Activated CD4-positive, alpha-beta memory T cell treated with anti-CD3 and anti-CD28 coated beads, Interleukin-2, amount 10 ng/mL, durations not matched to agents 7 days and 5 days (primary cell): ENCODE measurements around the gene NPC1. TPM values are rescaled to one million over a fixed set of nuclear protein-coding genes. Genes with fewer than 3 reads are reported as not detected.
"Not testable (repeated sequence)": the region's sequence is repeated elsewhere in the genome, so short reads cannot be mapped to it uniquely, and the experiment has no call there.

Experiments
- CTCF ChIA-PET: fragments of 350-600 bp; sonication (Branson Sonifier 250); formaldehyde crosslinking; loops from one replicate; lab custom pipeline; 2021; ENCODE audit warnings: antibody characterized with exemption, inconsistent platforms; lab: Charles Lee
- POLR2A ChIA-PET: fragments of 350-600 bp; sonication (Branson Sonifier 250); formaldehyde crosslinking; loops from one replicate; lab custom pipeline; 2021; ENCODE audit warnings: antibody characterized with exemption; lab: Charles Lee
- DNase-seq: peaks from one replicate; pipeline ENCODE4 v3.0.0-alpha.2; 2020
- H3K27ac Mint-ChIP-seq: one replicate; pipeline ENCODE4 v1.8.0; 2021; ENCODE audit warnings: mild to moderate bottlenecking, mixed read lengths
- H3K27me3 Mint-ChIP-seq: one replicate; pipeline ENCODE4 v1.8.0; 2021; ENCODE audit warnings: mixed read lengths
- H3K36me3 Mint-ChIP-seq: one replicate; pipeline ENCODE4 v1.8.0; 2021; ENCODE audit warnings: low read depth, mixed read lengths
- H3K4me1 Mint-ChIP-seq: one replicate; pipeline ENCODE4 v1.8.0; 2021; ENCODE audit warnings: mixed read lengths
- H3K4me3 Mint-ChIP-seq: one replicate; pipeline ENCODE4 v1.8.0; 2021; ENCODE audit warnings: mild to moderate bottlenecking, mixed read lengths
- H3K9me3 Mint-ChIP-seq: one replicate; pipeline ENCODE4 v1.8.0; 2021; ENCODE audit warnings: mixed read lengths
- total RNA-seq, 2 experiments: library from RNA; stranded (reverse); gene quantifications; one replicate each; pipeline ENCODE4 v1.2.3, GENCODE V29; 2021

The NPC1 gene
- total RNA-seq, 2 experiments from 2014 or later = 39.8 to 44.8 TPM

DNA sequence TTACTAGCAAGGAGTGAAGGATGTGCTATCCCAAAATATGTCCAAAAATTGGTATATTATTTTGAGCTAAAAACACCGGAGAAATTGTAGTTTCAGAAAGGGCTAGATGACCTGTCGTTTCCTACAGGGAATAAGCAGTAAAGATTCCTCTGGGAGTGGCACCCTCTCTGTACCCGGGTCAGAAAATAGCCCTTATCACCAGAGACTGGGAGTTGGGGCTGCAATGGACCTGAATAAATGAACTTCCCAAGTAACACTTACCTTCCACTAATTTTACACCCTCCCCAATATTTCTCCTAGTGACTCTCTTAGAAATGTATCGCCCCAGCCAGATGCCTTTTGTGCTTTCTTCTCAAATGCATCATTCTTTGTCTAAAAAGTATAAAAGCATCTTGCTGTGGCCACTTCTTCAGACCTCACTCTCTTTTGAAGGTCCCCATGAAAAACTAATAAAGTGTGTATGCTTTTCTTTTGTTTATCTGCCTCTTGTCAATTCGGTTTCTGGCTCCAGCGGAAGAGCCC, 83.7 kb downstream of the NPC1 start:
- peak overlapping the region; percentile 73 for H3K4me3 Mint-ChIP-seq
- peaks cover 45% of the 10 kb centered on the region for H3K4me1 Mint-ChIP-seq
- no peaks in the 10 kb centered on the region for H3K27me3 Mint-ChIP-seq
- peaks cover 26% of the 10 kb centered on the region for H3K36me3 Mint-ChIP-seq
- ChIA-PET POLR2A (interaction anchor here (0.6 to 4.9 kb wide), 9 partner anchors 9 to 512 kb away, joined by 3 to 24 read pairs (median 4); partner anchors contain the start of genes RIOK3 and TTC39C), CTCF (no interaction called here)
- no peak for DNase-seq
- H3K9me3 Mint-ChIP-seq = no peaks in the 10 kb centered on the region
- H3K27ac Mint-ChIP-seq = peak overlapping the region; percentile 74

GRCh38 chr18:23501626-23502025, 84.7 kb downstream of the NPC1 start:
- Mint-ChIP-seq H3K4me3 (no peak overlapping the region), H3K36me3 (peaks cover 18% of the 10 kb centered on the region), H3K4me1 (peaks cover 38% of the 10 kb centered on the region), H3K9me3 (no peaks in the 10 kb centered on the region), H3K27ac (no peak overlapping the region), H3K27me3 (no peaks in the 10 kb centered on the region)
- no peak for DNase-seq
- ChIA-PET CTCF (interaction anchor here (1.1 kb wide), 1 partner anchor 500 kb away, joined by 3 read pairs; no protein-coding TSS in a partner anchor), POLR2A (interaction anchor here (1.1 to 4.9 kb wide), 4 partner anchors 13 to 82 kb away, joined by 3 to 24 read pairs (median 8); partner anchors contain the start of gene RIOK3)

- DNase-seq = no peak
- Mint-ChIP-seq H3K9me3 (no peaks in the 10 kb centered on the region), H3K4me3 (no peak overlapping the region), H3K36me3 (peaks cover 7% of the 10 kb centered on the region), H3K27me3 (no peaks in the 10 kb centered on the region), H3K4me1 (peaks cover 30% of the 10 kb centered on the region), H3K27ac (no peak overlapping the region)
- ChIA-PET CTCF (interaction anchor here (0.6 to 3.3 kb wide), 15 partner anchors 9 to 360 kb away, joined by 3 to 24 read pairs (median 4); partner anchors contain the start of gene NPC1), POLR2A (interaction anchor here (1.0 kb wide), 1 partner anchor 15 kb away, joined by 4 read pairs; no protein-coding TSS in a partner anchor)
Measured at GRCh38 chr18:23499291-23499781, 87.0 kb downstream of the NPC1 start.

GRCh38 chr18:23498877-23499276, 87.4 kb downstream of the NPC1 start:
- DNase-seq = peak; percentile 79
- Mint-ChIP-seq H3K36me3 (peaks cover 2% of the 10 kb centered on the region), H3K27ac (no peak overlapping the region), H3K9me3 (no peaks in the 10 kb centered on the region), H3K4me3 (no peak overlapping the region), H3K27me3 (no peaks in the 10 kb centered on the region), H3K4me1 (peaks cover 28% of the 10 kb centered on the region)
- CTCF ChIA-PET = interaction anchor here (0.6 to 3.3 kb wide), 31 partner anchors 8 to 429 kb away, joined by 3 to 24 read pairs (median 4); partner anchors contain the start of genes NPC1 and RIOK3
- POLR2A ChIA-PET = interaction anchor here (1.0 to 1.4 kb wide), 3 partner anchors 11 to 87 kb away, joined by 4 read pairs; no protein-coding TSS in a partner anchor

DNA sequence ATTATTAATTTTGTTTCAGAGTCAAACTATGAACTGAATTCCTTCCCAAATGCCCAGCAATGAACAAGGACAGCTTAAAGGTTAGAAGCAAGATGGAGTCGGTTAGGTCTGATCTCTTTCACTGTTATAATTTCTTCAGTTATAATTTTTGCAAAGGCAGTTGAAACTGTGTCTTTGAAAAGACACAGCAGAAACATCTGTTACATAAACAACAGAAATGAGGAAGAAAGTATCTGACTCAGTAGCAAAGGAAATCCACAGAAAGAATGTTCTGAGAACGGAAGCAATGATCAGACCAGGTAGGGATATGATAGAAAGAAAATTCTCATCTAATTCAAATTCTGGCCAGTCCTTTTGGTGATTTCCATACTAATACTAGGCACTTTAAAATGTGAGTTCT, 88.2 kb downstream of the NPC1 start:
- H3K27ac Mint-ChIP-seq = no peak overlapping the region
- H3K9me3 Mint-ChIP-seq = no peaks in the 10 kb centered on the region
- no peaks in the 10 kb centered on the region for H3K36me3 Mint-ChIP-seq
- H3K4me3 Mint-ChIP-seq = no peak overlapping the region
- ChIA-PET CTCF (interaction anchor here (0.6 to 3.3 kb wide), 31 partner anchors 8 to 430 kb away, joined by 3 to 24 read pairs (median 4); partner anchors contain the start of genes NPC1 and RIOK3), POLR2A (interaction anchor here (1.0 to 1.4 kb wide), 3 partner anchors 10 to 88 kb away, joined by 4 read pairs; no protein-coding TSS in a partner anchor)
- H3K4me1 Mint-ChIP-seq = peaks cover 28% of the 10 kb centered on the region
- H3K27me3 Mint-ChIP-seq = no peaks in the 10 kb centered on the region
- DNase-seq = no peak

DNA sequence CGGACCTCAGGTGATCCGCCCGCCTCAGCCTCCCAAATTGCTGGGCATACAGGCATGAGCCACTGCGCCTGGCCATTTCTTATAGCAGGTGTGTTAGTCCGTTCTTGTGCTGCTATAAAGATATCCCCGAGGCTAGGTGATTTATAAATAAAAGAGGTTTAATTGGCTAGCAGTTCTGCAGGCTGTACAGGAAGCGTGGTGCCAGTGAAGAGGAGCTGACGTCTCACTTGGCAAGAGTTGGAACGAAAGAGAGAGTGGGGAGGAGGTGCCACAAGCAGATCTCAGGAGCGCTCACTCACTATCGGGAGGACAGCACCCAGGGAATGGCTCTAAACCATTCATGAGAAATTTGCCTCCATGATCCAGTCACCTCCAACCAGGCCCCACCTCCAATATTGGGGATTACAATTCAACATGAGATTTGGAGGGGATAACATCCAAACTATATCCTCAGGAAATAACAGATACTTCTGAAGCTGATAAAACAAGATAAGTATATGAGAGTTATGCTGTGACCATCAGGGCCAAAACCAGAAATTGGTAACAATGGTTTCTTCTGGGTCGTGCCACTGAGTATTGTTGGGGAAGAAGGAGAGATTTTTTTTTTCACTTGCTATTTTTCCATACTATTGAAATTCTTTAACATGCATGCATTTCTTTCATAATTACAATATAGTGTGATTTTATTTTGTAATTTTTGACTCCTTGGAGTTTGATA, 90.4 kb downstream of the NPC1 start:
- CTCF ChIA-PET = interaction anchor here (1.6 kb wide), 2 partner anchors 9 to 20 kb away, joined by 5 to 7 read pairs; no protein-coding TSS in a partner anchor
- no peak for DNase-seq
- Mint-ChIP-seq H3K9me3 (no peaks in the 10 kb centered on the region), H3K4me1 (peaks cover 18% of the 10 kb centered on the region), H3K27ac (no peak overlapping the region), H3K36me3 (no peaks in the 10 kb centered on the region), H3K27me3 (no peaks in the 10 kb centered on the region), H3K4me3 (no peak overlapping the region)
- POLR2A ChIA-PET = interaction anchor here (0.7 to 0.8 kb wide), 2 partner anchors 8 to 12 kb away, joined by 3 read pairs; no protein-coding TSS in a partner anchor

- Mint-ChIP-seq H3K4me3 (no peak overlapping the region), H3K27me3 (no peaks in the 10 kb centered on the region), H3K9me3 (no peaks in the 10 kb centered on the region), H3K27ac (no peak overlapping the region), H3K4me1 (peaks cover 18% of the 10 kb centered on the region), H3K36me3 (no peaks in the 10 kb centered on the region)
- CTCF ChIA-PET = no interaction called here
- POLR2A ChIA-PET = interaction anchor here (0.6 kb wide), 1 partner anchor 511 kb away, joined by 3 read pairs; no protein-coding TSS in a partner anchor
- DNase-seq = no peak
Measured at GRCh38 chr18:23494992-23495391, 91.3 kb downstream of the NPC1 start.

DNA sequence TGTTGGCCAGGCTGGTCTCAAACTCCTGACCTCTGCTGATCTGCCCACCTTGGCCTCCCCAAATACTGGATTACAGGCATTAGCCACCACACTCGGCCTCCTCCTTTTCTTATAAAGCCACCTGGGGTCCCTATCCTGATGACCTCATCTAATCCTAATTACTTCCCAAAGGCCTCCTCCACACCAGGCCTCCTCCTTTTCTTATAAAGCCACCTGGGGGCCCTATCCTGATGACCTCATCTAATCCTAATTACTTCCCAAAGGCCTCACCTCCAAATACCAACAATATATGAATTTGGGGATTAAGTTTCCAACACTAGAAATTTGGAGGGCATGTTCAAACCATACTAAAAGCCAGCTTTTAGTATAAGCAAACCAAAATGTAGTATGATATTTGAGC, 92.7 kb downstream of the NPC1 start:
- no peaks in the 10 kb centered on the region for H3K27me3 Mint-ChIP-seq
- ChIA-PET POLR2A (interaction anchor here (1.0 kb wide), 1 partner anchor 36 kb away, joined by 3 read pairs; no protein-coding TSS in a partner anchor), CTCF (interaction anchor here (0.7 kb wide), 1 partner anchor 21 kb away, joined by 3 read pairs; no protein-coding TSS in a partner anchor)

GRCh38 chr18:23489586-23489985, 96.7 kb downstream of the NPC1 start:
- H3K4me3 Mint-ChIP-seq, DNase-seq, CTCF ChIA-PET, H3K27ac Mint-ChIP-seq, H3K9me3 Mint-ChIP-seq, H3K36me3 Mint-ChIP-seq, POLR2A ChIA-PET, H3K27me3 Mint-ChIP-seq: not testable (repeated sequence)
- peaks cover 19% of the 10 kb centered on the region for H3K4me1 Mint-ChIP-seq

More for the DNA sequence above, 92.7 kb downstream of the NPC1 start:
- DNase-seq = no peak
- Mint-ChIP-seq H3K4me3 (no peak overlapping the region), H3K4me1 (peaks cover 11% of the 10 kb centered on the region), H3K36me3 (no peaks in the 10 kb centered on the region), H3K9me3 (no peaks in the 10 kb centered on the region), H3K27ac (no peak overlapping the region)

DNA sequence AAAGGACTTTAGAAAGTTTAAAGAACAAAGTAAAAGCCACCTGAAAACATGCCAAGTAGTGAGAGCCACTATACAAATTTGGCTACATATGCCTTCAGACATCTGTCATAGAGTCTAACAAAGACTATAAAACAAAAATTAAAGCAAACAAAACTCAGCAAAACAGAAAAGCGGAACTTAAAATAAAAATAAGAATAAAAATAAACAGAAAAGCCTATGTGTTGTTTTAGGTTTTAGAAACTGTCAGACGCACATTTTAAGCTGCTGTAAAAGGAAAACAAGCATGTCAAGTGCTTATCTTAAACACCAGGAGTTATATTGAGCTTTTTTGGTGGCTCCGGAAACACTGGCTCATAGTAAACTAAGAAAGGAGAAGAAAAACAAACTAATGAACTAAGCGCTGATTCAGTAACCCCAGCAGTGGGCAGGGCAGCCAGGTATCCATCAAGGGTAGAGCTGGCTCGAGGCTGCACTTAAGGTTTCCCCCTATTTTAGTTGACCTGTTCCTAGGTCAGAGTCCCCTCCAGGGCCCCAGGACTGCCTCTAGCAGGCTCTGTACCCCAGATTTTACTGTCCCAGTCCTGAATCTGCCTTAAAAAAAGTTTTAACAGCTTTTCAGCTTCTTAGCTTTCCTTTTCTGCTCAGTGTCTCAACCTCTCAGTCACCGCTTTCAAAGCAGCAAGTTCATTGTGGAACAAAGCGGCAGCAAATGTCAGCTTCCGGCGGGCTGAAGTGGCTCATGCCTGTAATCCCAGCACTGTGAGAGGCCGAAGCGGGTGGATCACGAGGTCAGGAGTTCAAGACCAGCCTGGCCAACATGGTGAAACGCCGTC, 98.4 kb downstream of the NPC1 start:
- peak; percentile 41 for DNase-seq
- CTCF ChIA-PET = interaction anchor here (0.6 to 2.3 kb wide), 9 partner anchors 8 to 464 kb away, joined by 3 to 24 read pairs (median 4); no protein-coding TSS in a partner anchor
- no peak overlapping the region for H3K4me3 Mint-ChIP-seq
- peaks cover 5% of the 10 kb centered on the region for H3K36me3 Mint-ChIP-seq
- H3K4me1 Mint-ChIP-seq = peaks cover 22% of the 10 kb centered on the region
- no peaks in the 10 kb centered on the region for H3K27me3 Mint-ChIP-seq
- POLR2A ChIA-PET = interaction anchor here (0.6 to 1.8 kb wide), 7 partner anchors 8 to 98 kb away, joined by 3 to 10 read pairs (median 5); partner anchors contain the start of genes NPC1 and RIOK3
- no peaks in the 10 kb centered on the region for H3K9me3 Mint-ChIP-seq
- H3K27ac Mint-ChIP-seq = peak overlapping the region; percentile 68

GRCh38 chr18:23485386-23485785, 100.9 kb downstream of the NPC1 start:
- CTCF ChIA-PET = interaction anchor here (1.3 to 2.8 kb wide), 2 partner anchors 13 to 20 kb away, joined by 3 to 15 read pairs; no protein-coding TSS in a partner anchor
- no peak overlapping the region for H3K27ac Mint-ChIP-seq
- H3K36me3 Mint-ChIP-seq = peaks cover 19% of the 10 kb centered on the region
- DNase-seq = no peak
- peaks cover 22% of the 10 kb centered on the region for H3K4me1 Mint-ChIP-seq
- H3K4me3 Mint-ChIP-seq = no peak overlapping the region
- no peaks in the 10 kb centered on the region for H3K27me3 Mint-ChIP-seq
- no peaks in the 10 kb centered on the region for H3K9me3 Mint-ChIP-seq
- POLR2A ChIA-PET = interaction anchor here (1.3 kb wide), 1 partner anchor 32 kb away, joined by 3 read pairs; the partner anchor contains the start of gene RIOK3
